ENCODE measurements around the gene GSN.

Gene GSN
- total RNA-seq, result 982 to 3,099 (median 1,712) reads per million in 18 experiments

DNA sequence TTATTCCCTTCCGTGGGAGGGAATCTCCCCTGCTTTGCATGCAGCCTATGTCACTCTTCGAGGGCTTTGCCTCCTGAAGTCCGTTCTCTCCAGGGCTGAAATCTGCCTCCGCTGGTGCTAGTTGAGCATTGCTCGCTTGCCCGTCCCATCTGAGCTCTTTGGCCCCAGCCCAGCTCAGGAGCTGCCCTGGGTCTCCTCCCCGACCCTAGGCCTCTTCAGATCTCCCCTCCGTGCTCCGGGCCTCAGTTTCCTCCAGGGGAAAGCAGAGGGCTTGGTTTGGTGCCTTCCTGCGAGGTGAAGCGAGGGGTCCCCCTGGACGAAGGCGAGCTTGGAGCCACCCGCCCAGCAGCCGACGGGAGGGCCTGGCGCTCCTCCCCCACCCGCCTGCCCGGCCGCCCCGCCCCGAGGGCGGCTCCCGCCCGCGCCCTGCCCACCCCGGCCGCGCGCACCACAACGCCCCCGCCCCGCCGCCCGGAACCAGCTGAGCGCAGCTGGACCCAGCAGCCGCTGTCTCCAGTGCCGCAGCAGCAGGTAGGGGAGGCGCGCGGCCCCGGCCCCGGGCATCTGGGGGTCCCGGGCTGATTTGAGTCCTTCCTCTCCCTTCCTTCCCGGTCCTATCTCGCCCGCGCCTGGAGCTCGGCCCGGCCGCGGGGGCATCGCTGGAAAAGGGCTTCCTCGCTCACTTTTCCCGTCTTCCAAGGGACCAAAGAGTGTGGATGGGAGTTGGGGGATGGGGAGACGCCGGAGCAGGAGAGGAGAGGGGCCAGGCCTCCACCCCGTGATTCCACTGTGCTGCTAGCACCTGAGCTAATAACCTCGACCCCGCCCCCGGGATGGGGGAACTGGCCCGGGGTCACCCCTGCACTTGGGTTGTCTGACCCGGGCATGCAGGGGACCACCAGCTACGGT is at the start of gene GSN:
Gene GSN, plus strand, starts transcription at position 474 of the 909 bp plus-strand sequence. CDS start 33,810 bp downstream, outside the sequence.
- peak; percentile 47 to 69 for DNase-seq

DNA sequence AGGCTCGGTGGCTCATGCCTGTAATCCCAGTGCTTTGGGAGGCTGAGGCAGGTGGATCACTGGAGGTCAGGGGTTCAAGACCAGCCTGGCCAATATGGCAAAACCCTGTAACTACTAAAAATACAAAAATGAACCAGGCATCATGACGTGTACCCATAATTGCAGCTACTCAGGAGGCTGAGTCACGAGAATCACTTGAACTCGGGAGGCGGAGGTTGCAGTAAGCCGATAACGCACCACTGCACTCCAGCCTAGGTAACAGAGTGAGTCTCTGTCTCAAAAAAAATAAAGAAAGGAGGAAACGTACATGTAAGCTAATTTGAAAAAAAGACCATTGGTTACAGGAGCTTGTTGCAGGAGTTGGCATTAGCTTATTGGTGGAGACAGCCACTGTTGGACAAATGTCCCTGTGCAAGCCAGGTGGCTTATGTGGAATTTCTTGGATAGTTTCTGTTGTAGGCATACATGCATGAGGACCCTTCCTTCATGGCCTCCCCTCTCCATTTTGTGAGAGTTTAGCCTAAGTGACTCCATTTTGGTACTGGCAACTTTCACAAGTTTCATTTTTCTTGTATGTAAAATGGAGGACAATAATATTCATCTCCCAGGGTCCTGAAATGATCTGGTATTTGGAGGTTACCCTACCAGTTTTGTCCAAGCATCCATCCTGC is 49.5 kb upstream of the GSN start:
- DNase-seq, result no peak

DNA sequence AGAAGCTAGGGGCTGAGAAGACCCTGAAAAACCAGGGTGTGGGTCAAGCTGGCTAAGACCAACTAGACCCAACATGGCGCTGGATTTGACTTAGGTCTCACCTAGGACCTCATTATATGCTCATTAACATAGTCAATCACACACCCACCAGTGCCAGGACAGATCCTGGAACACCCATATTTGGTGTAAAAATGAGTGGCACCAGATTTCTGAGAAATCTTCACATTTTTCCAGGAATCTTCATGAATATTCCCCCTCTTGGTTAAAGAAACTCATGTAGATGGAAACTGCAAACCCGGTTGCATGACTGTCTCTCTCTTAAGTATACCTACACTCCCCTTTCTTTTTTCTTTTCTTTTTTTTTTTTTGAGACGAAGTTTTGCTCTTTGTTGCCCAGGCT is 48.4 kb upstream of the GSN start:
- no peak for DNase-seq

GRCh38 chr9:121220996-121221663 is 46.8 kb upstream of the GSN start:
- DNase-seq, result peak; percentile 56 to 60

- DNase-seq, result no peak
Observed at GRCh38 chr9:121221664-121222055, 46.3 kb upstream of the GSN start.

DNA sequence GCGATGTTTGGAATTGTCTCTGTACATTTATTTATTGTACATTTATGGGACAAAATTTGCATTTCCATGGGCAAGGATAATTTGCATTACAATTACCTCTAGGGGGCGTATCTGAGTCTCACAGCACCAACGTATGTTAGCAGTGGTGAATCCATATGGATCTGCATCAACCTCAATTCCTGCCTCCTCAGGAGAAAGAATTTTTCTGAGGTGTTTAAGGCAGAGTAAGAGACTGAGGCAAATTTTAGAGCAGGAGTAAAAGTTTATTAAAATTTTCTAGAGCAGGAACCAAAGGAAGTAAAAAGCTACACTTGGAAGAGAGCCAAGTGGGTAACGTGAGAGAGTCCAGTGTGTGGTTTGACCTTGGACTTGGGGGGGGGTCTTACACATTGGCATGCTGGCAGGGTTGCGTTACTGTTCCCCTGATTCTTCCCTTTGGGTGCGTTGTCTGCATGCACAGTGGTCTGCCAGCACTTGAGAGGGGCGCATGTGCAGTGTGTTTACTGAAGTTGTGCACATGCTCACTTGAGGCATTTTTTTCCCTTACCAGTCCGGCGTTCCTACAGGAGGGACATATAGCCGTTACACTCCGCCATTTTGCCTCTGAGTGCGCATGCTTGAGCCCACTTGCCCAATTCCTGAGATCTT is 45.3 kb upstream of the GSN start:
- DNase-seq, result peak; percentile 56 to 62

DNA sequence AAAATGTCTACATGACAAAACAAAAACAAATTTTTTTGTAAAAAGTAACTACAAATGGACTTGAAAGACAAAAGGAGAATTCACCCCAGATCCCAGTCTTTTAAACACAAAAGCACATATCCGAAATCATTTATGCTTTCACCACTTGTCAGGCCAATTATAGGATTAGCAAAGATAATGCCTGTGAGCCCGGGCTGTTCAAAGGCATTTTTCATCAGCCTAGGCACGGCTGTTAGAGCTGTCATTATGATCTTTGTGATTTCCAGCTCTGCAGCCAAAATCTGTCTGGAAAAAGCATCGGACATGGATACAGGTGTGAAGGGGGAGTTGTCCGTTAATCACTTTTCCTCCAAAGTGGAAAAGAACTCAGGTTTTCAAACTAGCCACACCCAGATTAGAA is 42.7 kb upstream of the GSN start:
- no peak for DNase-seq

DNA sequence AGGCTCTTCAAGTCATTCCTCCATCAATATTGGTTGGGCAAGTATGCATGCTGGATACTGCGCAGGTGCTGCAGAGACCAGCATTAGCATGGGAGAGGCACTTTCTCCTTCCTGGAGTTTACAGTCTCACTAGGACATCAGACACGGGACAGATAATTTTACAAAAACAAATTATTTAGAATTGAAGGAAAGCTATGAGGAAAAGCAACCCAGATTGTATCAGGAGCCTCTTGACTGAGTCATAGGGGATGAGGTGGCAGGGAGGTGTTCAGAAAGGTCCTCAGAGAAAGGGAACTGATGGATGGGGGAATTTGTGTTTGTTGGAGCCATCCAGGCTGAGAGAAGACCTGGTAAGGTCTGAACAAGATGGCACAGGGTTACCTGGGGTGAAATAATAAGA is 41.8 kb upstream of the GSN start:
- DNase-seq, result no peak

DNA sequence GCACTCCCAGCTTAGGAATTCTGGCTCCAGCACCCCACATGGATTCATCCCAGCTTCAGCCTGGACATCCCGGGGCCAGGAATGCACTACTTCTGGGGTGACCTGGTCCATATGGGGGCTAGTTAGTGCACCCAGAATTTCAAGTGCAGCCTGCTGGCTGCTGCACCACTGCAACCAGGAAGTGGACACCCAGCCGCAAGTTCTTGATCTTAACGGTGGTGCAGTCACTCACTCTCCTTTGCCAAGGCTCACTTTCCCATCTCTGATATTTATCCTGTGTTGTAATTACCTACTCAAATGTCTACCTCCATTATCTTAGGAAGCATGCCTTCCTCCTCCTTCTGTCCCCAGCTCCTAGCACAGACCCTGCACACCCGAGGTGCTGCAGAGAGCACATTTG is 40.1 kb upstream of the GSN start:
- DNase-seq, result no peak

GRCh38 chr9:121230256-121230655 is 37.7 kb upstream of the GSN start:
- peak; percentile 37 to 61 for DNase-seq

DNA sequence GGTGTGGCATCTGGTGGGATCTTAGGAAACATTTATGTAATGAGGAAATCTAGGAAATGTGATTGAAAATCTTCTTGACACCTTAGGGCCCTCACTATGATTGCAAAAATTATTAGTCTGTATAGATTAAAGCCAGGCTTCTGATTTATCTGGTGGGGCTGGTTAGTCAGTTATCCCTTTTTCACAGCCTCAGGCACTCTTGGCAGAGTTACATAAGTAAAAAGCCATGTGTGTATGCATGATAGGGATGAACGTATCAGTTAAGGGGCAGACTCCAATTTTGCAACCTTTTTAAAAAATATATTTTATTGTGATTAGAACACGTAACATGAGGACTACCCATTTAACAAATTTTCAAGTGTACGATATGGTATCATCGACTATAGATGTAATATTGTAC is 35.7 kb upstream of the GSN start:
- DNase-seq, result no peak

DNA sequence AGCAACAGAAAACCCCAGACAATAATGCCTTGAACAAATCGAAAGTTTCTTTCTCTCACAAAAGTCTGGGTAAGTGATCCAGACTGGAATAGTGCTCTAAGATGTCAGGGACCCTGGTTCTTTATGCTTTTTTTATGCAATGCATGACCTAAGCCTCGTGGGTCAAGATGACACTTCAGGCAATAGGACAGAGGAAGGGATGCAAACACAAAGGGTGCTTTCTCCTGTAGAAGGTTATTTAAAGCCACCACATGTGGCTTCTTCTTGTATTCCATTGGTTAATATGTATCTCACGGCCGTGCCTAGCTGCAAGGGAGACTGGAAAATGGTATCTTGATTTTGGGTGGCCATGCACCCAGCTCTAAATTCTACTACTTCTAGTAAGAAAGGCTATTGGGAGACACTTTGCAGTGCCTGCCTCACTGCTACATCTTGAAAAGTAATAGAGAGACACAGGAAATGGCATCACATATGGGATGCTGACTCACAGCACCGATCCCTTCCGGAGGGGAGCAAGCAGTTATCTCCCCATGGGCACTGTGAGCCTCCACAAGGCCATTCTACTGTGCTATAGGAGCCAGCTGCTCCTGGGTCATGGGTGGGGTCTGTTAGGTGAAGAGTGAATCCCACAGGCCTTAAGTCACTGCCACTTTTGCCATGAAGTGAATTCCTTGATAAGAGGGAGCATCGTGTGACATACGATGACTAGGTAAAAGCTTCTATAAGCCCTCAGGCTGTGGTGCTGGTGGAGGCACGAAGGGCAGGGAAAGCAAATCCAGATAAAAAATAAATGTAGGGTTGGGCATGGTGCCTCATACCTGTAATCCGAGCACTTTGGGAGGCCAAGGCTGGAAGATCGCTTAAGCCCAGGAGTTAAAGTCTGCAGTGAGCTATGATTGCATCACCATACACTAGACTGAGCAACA is 33.8 kb upstream of the GSN start:
- DNase-seq, result peak; percentile 31 to 58

DNA sequence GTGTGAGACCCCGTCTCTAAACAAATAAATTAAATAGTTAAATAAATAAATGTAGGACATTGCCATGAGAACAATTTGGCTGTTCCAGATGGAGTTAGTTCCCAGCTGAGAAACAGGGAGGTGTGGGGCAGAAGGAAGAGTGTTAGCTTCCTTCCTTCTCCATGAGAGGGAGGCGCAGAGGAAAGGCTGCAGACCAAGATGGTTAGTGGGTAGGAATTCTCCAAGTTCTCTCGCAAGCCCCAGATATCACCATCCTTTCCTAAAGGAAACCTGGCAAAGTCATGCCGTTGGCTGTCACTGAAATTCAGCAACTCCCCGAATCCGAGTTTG is 33.2 kb upstream of the GSN start:
- DNase-seq, result no peak

GRCh38 chr9:121235512-121235911 is 32.5 kb upstream of the GSN start:
- no peak for DNase-seq

GRCh38 chr9:121237916-121238315 is 30.0 kb upstream of the GSN start:
- DNase-seq, result peak in 1 of 2 donors; percentile 31

DNA sequence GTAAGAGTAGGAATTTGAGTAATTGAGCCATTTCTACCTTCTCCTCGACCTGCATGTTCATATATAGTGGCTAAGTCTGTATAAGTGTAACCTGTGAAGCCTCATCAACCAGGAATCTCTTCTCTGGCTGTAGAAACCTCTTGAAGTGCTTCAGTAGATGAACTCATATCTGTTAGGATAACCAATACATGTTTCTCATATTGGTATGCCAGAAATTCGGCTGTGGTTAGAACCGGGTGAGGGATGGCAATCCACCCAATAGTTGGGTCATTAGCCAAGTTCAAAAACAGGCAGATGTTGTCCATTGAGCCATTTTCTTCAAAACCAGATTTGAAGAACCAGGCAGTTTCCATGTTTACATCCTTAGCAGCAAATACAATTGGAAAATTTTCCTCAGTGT is 28.9 kb upstream of the GSN start:
- DNase-seq, result no peak

DNA sequence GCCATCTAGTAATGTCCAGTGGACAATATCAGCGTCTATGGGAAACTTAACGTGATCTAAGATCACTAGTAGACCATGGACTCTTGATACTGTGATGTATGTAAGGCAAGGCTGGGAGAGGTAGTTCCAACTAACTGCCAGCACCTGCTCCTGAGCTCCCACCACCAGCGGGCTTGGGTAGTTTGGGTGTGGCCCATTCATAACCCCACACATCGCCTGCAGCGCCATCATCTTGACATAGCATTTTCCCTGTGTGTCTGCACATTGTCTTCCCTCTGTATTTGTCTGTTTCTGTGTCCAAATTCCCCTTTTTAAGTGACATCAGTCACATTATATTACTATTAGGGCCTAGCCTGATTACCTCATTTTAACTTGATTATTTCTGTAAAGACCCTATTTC is 28.1 kb upstream of the GSN start:
- DNase-seq, result no peak

DNA sequence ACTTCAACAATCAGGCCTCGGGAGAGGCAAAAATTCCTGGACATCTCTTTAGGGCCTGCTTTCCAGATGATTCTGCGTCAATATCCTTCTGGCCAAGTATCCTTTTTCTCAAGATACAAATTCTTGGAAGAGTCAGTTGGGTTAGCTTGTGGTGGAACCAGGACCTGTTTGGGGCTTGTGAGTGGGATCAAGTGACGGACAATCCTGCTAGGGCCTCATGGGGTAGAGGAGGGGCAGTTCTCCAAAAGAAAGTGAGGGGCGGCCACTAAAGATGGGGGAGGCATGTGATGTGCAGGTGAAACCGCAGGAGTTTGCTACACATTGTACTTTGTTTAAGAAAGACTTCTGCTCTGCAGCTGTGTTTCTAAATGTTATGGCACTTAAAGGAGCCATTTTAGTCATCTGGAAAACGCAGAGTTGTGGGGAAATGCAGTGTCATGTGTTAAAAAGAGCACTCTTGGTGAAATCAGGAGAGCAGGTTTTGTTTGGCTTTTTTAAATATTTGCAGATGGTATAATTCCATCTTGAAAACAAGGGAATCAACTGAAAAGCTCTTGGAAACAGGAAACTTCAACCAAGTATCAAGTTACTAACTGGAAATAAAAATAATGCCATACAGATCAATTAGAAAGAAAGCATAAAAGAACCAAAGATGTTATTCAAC is 27.4 kb upstream of the GSN start:
- DNase-seq, result no peak

- no peak for DNase-seq
Observed at GRCh38 chr9:121242219-121242958, 25.6 kb upstream of the GSN start.

DNA sequence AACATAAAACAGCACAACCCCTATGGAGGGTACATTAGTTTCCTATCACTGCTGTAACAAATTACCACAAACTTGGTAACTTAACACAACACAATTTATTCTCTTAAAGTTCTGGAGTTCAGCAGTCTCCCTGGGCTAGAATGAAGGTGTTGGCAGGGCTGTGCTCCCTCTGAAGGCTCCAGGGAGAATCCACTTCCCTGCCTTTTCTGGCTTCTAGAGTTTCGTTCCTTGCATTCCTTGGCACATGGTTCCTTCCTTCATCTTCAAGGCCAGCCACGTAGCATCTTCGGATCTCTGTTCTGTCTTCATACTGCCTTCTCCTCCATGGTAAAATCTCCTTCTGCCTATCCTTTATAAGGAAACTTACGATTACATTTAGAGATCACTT is 25.0 kb upstream of the GSN start:
- DNase-seq, result no peak

Data from inflammatory macrophage (primary cell).